ENCODE results near the gene KNDC1. TPM values are rescaled to one million over a fixed set of nuclear protein-coding genes. Genes with fewer than 3 reads are reported as not detected.

The KNDC1 gene
- total and polyA plus RNA-seq, 2 of the 4 experiments (the other 2 are of a cell fraction) = 0.18 to 1.1 TPM

- no peak for TF ChIP-seq RFX5 (IDR thresholded peaks at IDR 0.05; ENCODE audit: low read depth, low read length)
- no peak for TF ChIP-seq CHD1 (IDR thresholded peaks at IDR 0.05; ENCODE audit: low read depth, low read length)
- TF ChIP-seq SMC3 (IDR thresholded peaks at IDR 0.05; ENCODE audit: low read depth, low read length) = no peak
- TF ChIP-seq ELK1 (IDR thresholded peaks at IDR 0.05; ENCODE audit: borderline replicate concordance, low read depth, low read length) = no peak
- no peak for TF ChIP-seq MAZ (IDR thresholded peaks at IDR 0.05; ENCODE audit: borderline replicate concordance, low read depth, low read length)
- no peak for TF ChIP-seq NFE2L2 (IDR thresholded peaks at IDR 0.05; ENCODE audit: low read depth, low read length)
- no peak for TF ChIP-seq RCOR1 (IDR thresholded peaks at IDR 0.05; ENCODE audit: insufficient replicate concordance, low read length)
- no peak for TF ChIP-seq MAFK (IDR thresholded peaks at IDR 0.05; ENCODE audit: low read depth, low read length)
- no peak for TF ChIP-seq RAD21 (IDR thresholded peaks at IDR 0.05; ENCODE audit: low read length)
- no peak for TF ChIP-seq CEBPB (IDR thresholded peaks at IDR 0.05; ENCODE audit: low read depth, low read length)
- TF ChIP-seq BHLHE40 (IDR thresholded peaks at IDR 0.05; ENCODE audit: low read depth, low read length) = no peak
- TF ChIP-seq FOS (IDR thresholded peaks at IDR 0.05; ENCODE audit: low read depth, low read length) = no peak
- TF ChIP-seq, protein P1, sequence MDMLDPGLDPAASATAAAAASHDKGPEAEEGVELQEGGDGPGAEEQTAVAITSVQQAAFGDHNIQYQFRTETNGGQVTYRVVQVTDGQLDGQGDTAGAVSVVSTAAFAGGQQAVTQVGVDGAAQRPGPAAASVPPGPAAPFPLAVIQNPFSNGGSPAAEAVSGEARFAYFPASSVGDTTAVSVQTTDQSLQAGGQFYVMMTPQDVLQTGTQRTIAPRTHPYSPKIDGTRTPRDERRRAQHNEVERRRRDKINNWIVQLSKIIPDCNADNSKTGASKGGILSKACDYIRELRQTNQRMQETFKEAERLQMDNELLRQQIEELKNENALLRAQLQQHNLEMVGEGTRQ (IDR thresholded peaks at IDR 0.05; ENCODE audit: low read depth, low read length) = no peak
- no peak for TF ChIP-seq POLR2A (IDR thresholded peaks at IDR 0.05; ENCODE audit: low read depth, low read length)
- no peak within 1 kb of the TSS for H2AK5ac ChIP-seq (ENCODE audit: low read depth, low read length)
- no peak within 1 kb of the TSS for H2BK5ac ChIP-seq (ENCODE audit: low read depth, low read length, poor library complexity, severe bottlenecking)
- peak within 1 kb of the TSS; percentile 80 for H2AFZ ChIP-seq (replicated peaks; ENCODE audit: low read length, poor library complexity)
- dilution Hi-C loops (cut with HindIII; ENCODE audit: low sequenced_read_pairs, unreplicated experiment) (no loop called here), in situ Hi-C loops (cut with MboI; ENCODE audit: low sequenced_read_pairs) (no loop called here), intact Hi-C loops (cut with micrococcal nuclease) (no loop called here)
- ChIA-PET CTCF (no interaction called here), POLR2A (ENCODE audit: unreplicated experiment) (no interaction called here)
- H3K9me3 ChIP-seq (ENCODE audit: control insufficient read depth, insufficient read depth, low read length) = peaks cover 4% of the 10 kb centered on the region; the same call in 1 of the 2 replicates
- peaks cover 5% of the 10 kb centered on the region; the same call in 1 of the 2 replicates for H3K4me1 ChIP-seq (ENCODE audit: control insufficient read depth, insufficient read depth, low read length)
- H2AK9ac ChIP-seq (replicated peaks; ENCODE audit: low read depth, low read length, poor library complexity) = no peak within 1 kb of the TSS
- no peak within 1 kb of the TSS for H2BK20ac ChIP-seq (ENCODE audit: low read depth, low read length)
- H3K79me1 ChIP-seq (ENCODE audit: low read depth in 1 of 2, low read length in 2 of 2) = no peaks in the 10 kb centered on the region
- no peaks in the 10 kb centered on the region; the same call in 1 of the 2 replicates for H4K20me1 ChIP-seq (ENCODE audit: insufficient read depth, low read length)
- H3K23ac ChIP-seq (ENCODE audit: low read depth, low read length) = no peak within 1 kb of the TSS
- no peak within 1 kb of the TSS for H3K56ac ChIP-seq (ENCODE audit: extremely low read depth, insufficient read depth, low read length)
- H3K27me3 ChIP-seq (ENCODE audit: control insufficient read depth, insufficient read depth, low read length) = peaks cover 77% of the 10 kb centered on the region
- ATAC-seq (ENCODE audit: low read depth) (no peak), DNase-seq (no peak)
- peaks cover under 1% of the 10 kb centered on the region; the same call in 1 of the 2 replicates for H3K9me1 ChIP-seq (ENCODE audit: insufficient read depth, low read length)
- H2BK15ac ChIP-seq (ENCODE audit: low read depth, low read length) = no peak within 1 kb of the TSS
- no peak within 1 kb of the TSS for H3K14ac ChIP-seq (replicated peaks; ENCODE audit: low read depth, low read length)
- no peak within 1 kb of the TSS for H4K5ac ChIP-seq (ENCODE audit: low read depth, low read length)
- no peak within 1 kb of the TSS for H3K4me2 ChIP-seq (ENCODE audit: low read depth, low read length)
- no peaks in the 10 kb centered on the region for H3K36me3 ChIP-seq (ENCODE audit: control insufficient read depth, insufficient read depth, low read length)
- H3K18ac ChIP-seq (ENCODE audit: low read depth, low read length) = no peak within 1 kb of the TSS
- WGBS, 2 experiments (ENCODE audit: extremely low coverage in 2 of 2, insufficient read length in 1 of 2) = 4% methylated on average over 30 of the region's 60 CpGs; no CpG with 5 or more reads in 1 of the 2 experiments
- H3K4ac ChIP-seq (ENCODE audit: low read depth, low read length) = no peak within 1 kb of the TSS
- no peak within 1 kb of the TSS for H3K4me3 ChIP-seq (ENCODE audit: insufficient read depth, low read depth, low read length)
- no peak within 1 kb of the TSS for H2BK120ac ChIP-seq (ENCODE audit: low read depth, low read length)
- H4K8ac ChIP-seq (ENCODE audit: low read depth in 2 of 2, low read length in 2 of 2) = no peak within 1 kb of the TSS
- H3K27ac ChIP-seq (ENCODE audit: insufficient read depth, low read length) = no peak within 1 kb of the TSS
- no peak within 1 kb of the TSS for H3K9ac ChIP-seq (ENCODE audit: low read depth, low read length)
- BruUV-seq (replicated peaks) = no TSS peak
- H4K91ac ChIP-seq (ENCODE audit: insufficient read depth, low read depth, low read length) = no peak within 1 kb of the TSS
Observed at GRCh38 chr10:133237588-133238465, 77.8 kb downstream of the KNDC1 start, which contains the start of gene VENTX. Gene VENTX (plus strand): TSS chr10:133237855. CDS start chr10:133237915, 60 bp downstream.
